OCI-LY1 (cell line): ENCODE measurements around the gene ACER3.

Experiments
- H2AFZ ChIP-seq: fragments of 200-600 bp; sonication (generic), shearing (Covaris generic); 2 replicates; pipeline ENCODE4 v1.6.0; 2014; ENCODE audit warnings: antibody characterized with exemption, mild to moderate bottlenecking, low read length
- H3F3A ChIP-seq: fragments of 200-600 bp; sonication (generic), shearing (Covaris generic); 2 replicates; pipeline ENCODE4 v1.6.0; 2014; ENCODE audit warnings: mild to moderate bottlenecking, antibody characterized with exemption, low read length, moderate library complexity; ENCODE audit not compliant: insufficient read depth
- H3K27ac ChIP-seq: fragments of 200-600 bp; sonication (generic); 2 replicates; pipeline ENCODE4 v1.5.1; 2014; ENCODE audit warnings: low read length, mixed run types, mild to moderate bottlenecking, low read depth; ENCODE audit not compliant: poor library complexity, severe bottlenecking
- H3K27me3 ChIP-seq: fragments of 200-600 bp; sonication (generic); 2 replicates; pipeline ENCODE4 v1.6.0; 2014; ENCODE audit warnings: antibody characterized with exemption, mild to moderate bottlenecking, low read length, moderate library complexity; ENCODE audit not compliant: insufficient read depth
- H3K36me3 ChIP-seq: fragments of 200-600 bp; sonication (generic); 2 replicates; pipeline ENCODE4 v1.6.1; 2014; ENCODE audit warnings: mild to moderate bottlenecking, antibody characterized with exemption, low read length, moderate library complexity, mixed read lengths; ENCODE audit not compliant: insufficient read depth
- H3K4me1 ChIP-seq: fragments of 200-600 bp; sonication (generic); 2 replicates; pipeline ENCODE4 v1.5.1; 2014; ENCODE audit warnings: mild to moderate bottlenecking, low read length, moderate library complexity; ENCODE audit not compliant: insufficient read depth, severe bottlenecking
- H3K4me2 ChIP-seq: fragments of 200-600 bp; sonication (generic), shearing (Covaris generic); 2 replicates; pipeline ENCODE4 v1.6.1; 2014; ENCODE audit warnings: low read length
- H3K4me3 ChIP-seq: fragments of 200-600 bp; sonication (generic); 2 replicates; pipeline ENCODE4 v1.5.1; 2014; ENCODE audit warnings: low read length, low read depth, mild to moderate bottlenecking, mixed read lengths; ENCODE audit not compliant: poor library complexity, severe bottlenecking
- H3K79me2 ChIP-seq: fragments of 200-600 bp; shearing (Covaris generic); 2 replicates; pipeline ENCODE4 v1.6.1; 2016; ENCODE audit warnings: mixed run types, low read length, mixed read lengths; ENCODE audit not compliant: insufficient read depth
- H3K9ac ChIP-seq: fragments of 200-600 bp; sonication (generic), shearing (Covaris generic); 2 replicates; pipeline ENCODE4 v1.6.1; 2014; ENCODE audit warnings: mild to moderate bottlenecking, low read length, mixed read lengths
- H3K9me2 ChIP-seq: fragments of 200-600 bp; sonication (generic), shearing (Covaris generic); 2 replicates; pipeline ENCODE4 v1.6.1; 2014; ENCODE audit warnings: low read depth, mild to moderate bottlenecking, low read length, mixed read lengths
- H3K9me3 ChIP-seq: fragments of 200-600 bp; shearing (Covaris generic); 2 replicates; pipeline ENCODE4 v1.6.1; 2014; ENCODE audit warnings: low read length, mixed read lengths
- H4K20me1 ChIP-seq: fragments of 200-600 bp; sonication (generic), shearing (Covaris generic); 2 replicates; pipeline ENCODE4 v1.6.0; 2016; ENCODE audit warnings: mild to moderate bottlenecking, low read length; ENCODE audit not compliant: insufficient read depth
- CTCF ChIP-seq: fragments of 200-600 bp; sonication (generic), shearing (Covaris generic); IDR thresholded peaks from 2 replicates; pipeline ENCODE4 v1.5.1; 2017; ENCODE audit warnings: mild to moderate bottlenecking, antibody characterized with exemption, low read length, moderate library complexity, mixed read lengths
- EZH2 ChIP-seq: fragments of 200-600 bp; sonication (generic), shearing (Covaris generic); IDR thresholded peaks from 2 replicates; pipeline ENCODE4 v1.8.0; 2017; ENCODE audit warnings: borderline replicate concordance, mixed run types, mild to moderate bottlenecking, antibody characterized with exemption, low read length, moderate library complexity, mixed read lengths

The ACER3 gene

GRCh38 chr11:77039491-77040400 is 179.0 kb downstream of the ACER3 start:
- Histone ChIP-seq H4K20me1 (no peaks in the 10 kb centered on the region), H3F3A (no peaks in the 10 kb centered on the region), H3K9me2 (no peaks in the 10 kb centered on the region), H3K4me2 (no peak overlapping the region), H3K79me2 (no peaks in the 10 kb centered on the region), H3K9ac (no peak overlapping the region), H3K36me3 (no peaks in the 10 kb centered on the region), H3K27me3 (no peaks in the 10 kb centered on the region; the same call in 1 of the 2 replicates), H3K4me1 (no peaks in the 10 kb centered on the region), H3K27ac (no peak overlapping the region), H3K9me3 (no peaks in the 10 kb centered on the region), H3K4me3 (no peak overlapping the region), H2AFZ (no peak overlapping the region)
- TF ChIP-seq EZH2 (no peak), CTCF (no peak)

- TF ChIP-seq EZH2 (no peak), CTCF (no peak)
- H3K9me3 ChIP-seq = no peaks in the 10 kb centered on the region
- H3K9ac ChIP-seq = no peak overlapping the region
- no peaks in the 10 kb centered on the region for H3F3A ChIP-seq
- H3K4me1 ChIP-seq = no peaks in the 10 kb centered on the region
- no peak overlapping the region for H2AFZ ChIP-seq
- no peaks in the 10 kb centered on the region for H3K36me3 ChIP-seq
- no peak overlapping the region for H3K4me3 ChIP-seq
- no peaks in the 10 kb centered on the region for H4K20me1 ChIP-seq
- H3K9me2 ChIP-seq = no peaks in the 10 kb centered on the region
- no peak overlapping the region for H3K27ac ChIP-seq
- H3K27me3 ChIP-seq = no peaks in the 10 kb centered on the region; the same call in 1 of the 2 replicates
- no peak overlapping the region for H3K4me2 ChIP-seq
- no peaks in the 10 kb centered on the region for H3K79me2 ChIP-seq
Observed at GRCh38 chr11:77040401-77040777, 179.7 kb downstream of the ACER3 start.

- Histone ChIP-seq H3K9ac (no peak overlapping the region), H3F3A (no peaks in the 10 kb centered on the region), H3K4me1 (no peaks in the 10 kb centered on the region), H3K36me3 (no peaks in the 10 kb centered on the region), H2AFZ (no peak overlapping the region), H3K27me3 (no peaks in the 10 kb centered on the region; the same call in 1 of the 2 replicates), H3K9me2 (no peaks in the 10 kb centered on the region), H3K79me2 (no peaks in the 10 kb centered on the region), H3K4me3 (no peak overlapping the region), H3K9me3 (no peaks in the 10 kb centered on the region), H3K4me2 (no peak overlapping the region), H3K27ac (no peak overlapping the region), H4K20me1 (no peaks in the 10 kb centered on the region)
- no peak for TF ChIP-seq EZH2
- TF ChIP-seq CTCF = no peak
Observed at GRCh38 chr11:77040889-77041288, 180.2 kb downstream of the ACER3 start.
